SK-N-MC (cell line): Measurements from ENCODE around the gene LAMA5.

Experiments
- DNase-seq: peaks from one replicate; pipeline ENCODE4 v3.0.0-alpha.2; 2011; ENCODE audit warnings: low read depth, low spot score
- H3K27ac ChIP-seq: fragments of 200-600 bp; sonication (generic); 2 replicates; pipeline ENCODE4 v1.5.1; 2016; ENCODE audit warnings: mixed run types
- H3K36me3 ChIP-seq: fragments of 200-600 bp; sonication (generic); 2 replicates; pipeline ENCODE4 v1.6.1; 2017; ENCODE audit warnings: antibody characterized with exemption, low read length, mixed read lengths; ENCODE audit not compliant: insufficient read depth
- H3K4me3 ChIP-seq: fragments of 200-600 bp; sonication (generic); 2 replicates; pipeline ENCODE4 v1.5.1; 2016
- H3K9ac ChIP-seq: fragments of 200-600 bp; sonication (generic); 2 replicates; pipeline ENCODE4 v1.8.0; 2017; ENCODE audit warnings: mixed run types, mixed read lengths; ENCODE audit not compliant: insufficient read length
- H3K9me3 ChIP-seq: fragments of 200-600 bp; sonication (generic); 2 replicates; pipeline ENCODE4 v1.6.1; 2017; ENCODE audit warnings: low read depth, mild to moderate bottlenecking, antibody characterized with exemption, low read length, moderate library complexity, mixed read lengths
- EZH2 ChIP-seq: fragments of 200-600 bp; sonication (generic); IDR thresholded peaks from one replicate; pipeline ENCODE4 v1.6.1; 2017; ENCODE audit warnings: antibody characterized with exemption
- FOXP2 ChIP-seq: optimal IDR thresholded peaks from 2 replicates; pipeline ENCODE3; 2011; ENCODE audit warnings: mild to moderate bottlenecking, moderate library complexity; ENCODE audit not compliant: insufficient read depth; ENCODE audit errors: extremely low read length, control extremely low read depth
- POLR2AphosphoS5 ChIP-seq: IDR thresholded peaks from 2 replicates; pipeline ENCODE4 v1.6.1; 2012; ENCODE audit warnings: mild to moderate bottlenecking, low read depth, low read length, borderline replicate concordance

Gene LAMA5

DNA sequence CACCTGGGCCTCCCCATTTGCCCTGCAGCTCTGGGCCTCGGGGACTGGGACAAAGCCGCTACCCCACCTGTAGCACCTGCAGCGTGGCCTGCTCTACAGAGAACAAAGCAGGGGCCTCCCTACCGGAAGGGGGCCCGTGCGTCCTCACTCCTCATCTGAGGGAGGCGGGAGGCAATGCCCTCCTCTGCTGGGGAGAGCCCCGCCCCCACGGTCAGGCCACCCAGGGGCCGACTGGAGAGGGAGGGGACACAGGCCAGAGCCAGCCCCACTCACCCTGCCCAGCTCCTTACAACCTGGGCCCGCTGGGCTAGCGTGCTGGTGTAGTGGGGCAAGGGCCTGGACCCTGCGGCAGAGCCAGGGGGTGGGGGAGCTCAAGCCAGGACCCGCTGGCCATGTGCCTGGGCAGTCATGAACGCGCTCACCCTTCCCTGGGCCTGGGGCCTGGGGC lies 8.0 kb downstream of the LAMA5 start:
- Histone ChIP-seq H3K9me3 (no peaks in the 10 kb centered on the region), H3K9ac (no peak overlapping the region), H3K36me3 (no peaks in the 10 kb centered on the region), H3K4me3 (no peak overlapping the region), H3K27ac (no peak overlapping the region)
- TF ChIP-seq POLR2AphosphoS5 (no peak), FOXP2 (no peak), EZH2 (no peak)
- DNase-seq = no peak

DNA sequence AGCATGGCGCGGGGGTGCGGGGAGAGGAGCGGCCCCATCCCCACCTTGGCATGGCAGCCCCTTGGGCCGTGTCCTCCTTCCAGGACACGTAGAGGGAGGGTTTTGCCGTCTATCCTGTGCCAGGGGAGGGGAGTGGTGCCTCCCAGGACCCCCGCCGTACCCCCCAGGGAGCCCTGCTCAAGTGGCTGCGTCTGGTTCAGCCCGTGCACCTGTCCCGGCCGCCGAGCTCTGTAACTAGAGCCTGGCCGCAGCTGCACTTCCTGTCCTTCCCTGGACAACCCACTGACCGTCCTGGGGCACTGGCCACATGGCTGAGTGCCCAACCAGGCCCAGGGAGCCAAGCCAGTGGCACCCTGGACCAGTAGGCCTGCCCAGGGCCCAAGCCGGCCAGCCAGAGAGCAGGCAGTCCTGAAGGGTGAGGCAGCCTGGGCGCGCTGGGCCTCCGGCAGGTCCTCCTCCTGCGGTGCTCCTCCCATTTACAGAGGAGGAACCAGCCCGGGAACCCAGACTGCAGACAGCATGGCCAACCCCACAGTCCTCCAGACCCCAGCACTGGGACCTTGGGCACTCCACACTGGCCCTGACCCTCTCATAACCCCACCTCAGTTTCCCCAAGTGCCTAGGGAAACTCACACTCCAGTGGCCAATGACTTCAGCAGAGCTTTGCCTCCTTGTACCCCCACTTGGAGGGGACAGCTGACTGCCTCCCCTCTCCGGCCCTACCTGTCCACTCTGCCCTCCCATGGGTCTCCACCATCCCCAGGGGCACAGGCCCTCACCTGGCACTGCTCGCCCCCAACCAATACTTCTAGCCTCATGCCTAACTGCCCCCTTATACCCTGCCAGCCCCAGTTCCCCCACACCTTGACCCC lies 8.7 kb downstream of the LAMA5 start:
- Histone ChIP-seq H3K4me3 (no peak overlapping the region), H3K27ac (no peak overlapping the region), H3K36me3 (no peaks in the 10 kb centered on the region), H3K9ac (no peak overlapping the region), H3K9me3 (no peaks in the 10 kb centered on the region)
- DNase-seq = no peak
- TF ChIP-seq FOXP2 = no peak
- no peak for TF ChIP-seq EZH2
- no peak for TF ChIP-seq POLR2AphosphoS5

DNA sequence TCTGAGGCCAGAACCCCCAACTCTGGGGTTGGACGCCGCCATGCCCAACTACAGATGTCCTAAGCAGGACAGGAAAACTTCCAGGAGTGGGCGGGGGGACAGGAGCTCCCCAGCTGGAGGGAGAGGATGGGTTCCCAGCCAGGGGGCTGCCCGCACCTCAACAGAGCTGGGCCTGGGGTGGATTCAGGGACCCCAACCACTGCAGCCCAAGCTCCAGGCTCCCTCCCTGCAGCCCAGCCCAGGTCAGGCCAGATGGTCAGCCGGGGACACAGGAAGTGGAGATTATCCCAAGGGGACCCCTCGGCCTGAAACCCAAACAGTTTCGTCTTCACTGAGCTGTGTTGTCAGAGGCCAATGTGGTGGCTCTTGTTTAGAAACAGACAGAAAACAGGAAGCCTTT lies 9.4 kb downstream of the LAMA5 start:
- TF ChIP-seq FOXP2 (no peak), EZH2 (no peak), POLR2AphosphoS5 (no peak)
- no peaks in the 10 kb centered on the region for H3K36me3 ChIP-seq
- H3K27ac ChIP-seq = no peak overlapping the region
- no peaks in the 10 kb centered on the region for H3K9me3 ChIP-seq
- H3K4me3 ChIP-seq = no peak overlapping the region
- no peak for DNase-seq
- no peak overlapping the region for H3K9ac ChIP-seq

DNA sequence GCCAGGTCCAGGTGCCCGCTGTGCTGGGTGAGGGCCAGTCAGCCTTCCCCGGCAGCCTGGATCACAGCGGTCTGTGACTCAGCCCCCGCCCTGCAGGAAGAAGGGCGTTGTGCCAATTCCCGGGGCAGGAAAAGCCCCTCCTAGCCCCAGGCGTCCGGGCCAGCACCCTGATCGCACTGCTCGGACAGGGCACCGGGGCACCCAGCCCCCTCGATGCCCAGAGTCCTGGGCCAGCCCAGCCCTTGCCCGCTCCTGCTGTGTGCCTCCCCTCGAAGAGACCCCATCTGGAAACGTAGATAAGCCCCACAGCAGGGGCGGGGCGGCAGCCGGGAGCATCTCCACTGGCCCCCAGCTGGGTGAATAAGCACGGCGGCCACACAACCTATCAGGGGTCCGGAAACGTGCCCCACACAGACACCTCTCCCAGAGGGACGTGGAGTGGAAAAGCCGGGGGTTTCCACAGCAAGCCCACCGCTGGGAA lies 9.9 kb downstream of the LAMA5 start:
- Histone ChIP-seq H3K9me3 (no peaks in the 10 kb centered on the region), H3K27ac (no peak overlapping the region), H3K4me3 (no peak overlapping the region), H3K9ac (no peak overlapping the region), H3K36me3 (no peaks in the 10 kb centered on the region)
- TF ChIP-seq EZH2 (no peak), FOXP2 (no peak), POLR2AphosphoS5 (no peak)
- DNase-seq = no peak

DNA sequence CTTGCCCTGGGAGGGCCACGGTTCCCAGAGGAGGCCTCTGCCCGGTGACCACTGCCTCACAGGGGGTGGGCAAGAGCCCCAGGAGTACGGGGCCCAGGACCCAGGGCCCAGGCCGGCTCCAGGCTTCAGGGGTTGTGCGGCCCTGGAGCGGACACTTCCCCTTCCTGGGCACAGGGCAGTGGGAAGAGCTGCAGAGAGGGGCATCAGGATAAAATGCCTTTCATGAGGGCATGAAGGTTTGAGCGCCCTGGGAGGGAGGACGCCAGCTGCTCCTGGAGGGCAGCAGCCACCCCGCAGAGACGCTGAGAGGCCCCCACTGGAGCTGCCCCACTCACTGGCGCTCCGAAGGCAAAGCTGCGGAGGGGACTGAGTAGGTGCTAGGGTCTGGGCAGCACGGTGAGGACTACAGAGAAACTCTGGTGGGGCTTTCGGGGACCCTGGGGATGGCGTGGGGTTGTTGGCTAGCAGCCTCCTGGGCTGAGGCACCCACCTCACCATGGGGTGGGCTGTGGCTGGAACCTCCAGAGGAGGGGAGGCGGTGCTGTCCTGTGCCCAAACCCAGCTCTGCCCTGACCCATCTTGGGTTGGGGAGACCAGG lies 10.4 kb downstream of the LAMA5 start:
- no peak for DNase-seq
- H3K9me3 ChIP-seq = no peaks in the 10 kb centered on the region
- no peaks in the 10 kb centered on the region for H3K36me3 ChIP-seq
- H3K4me3 ChIP-seq = no peak overlapping the region
- TF ChIP-seq EZH2 = no peak
- TF ChIP-seq POLR2AphosphoS5 = no peak
- no peak for TF ChIP-seq FOXP2
- H3K27ac ChIP-seq = no peak overlapping the region
- no peak overlapping the region for H3K9ac ChIP-seq

DNA sequence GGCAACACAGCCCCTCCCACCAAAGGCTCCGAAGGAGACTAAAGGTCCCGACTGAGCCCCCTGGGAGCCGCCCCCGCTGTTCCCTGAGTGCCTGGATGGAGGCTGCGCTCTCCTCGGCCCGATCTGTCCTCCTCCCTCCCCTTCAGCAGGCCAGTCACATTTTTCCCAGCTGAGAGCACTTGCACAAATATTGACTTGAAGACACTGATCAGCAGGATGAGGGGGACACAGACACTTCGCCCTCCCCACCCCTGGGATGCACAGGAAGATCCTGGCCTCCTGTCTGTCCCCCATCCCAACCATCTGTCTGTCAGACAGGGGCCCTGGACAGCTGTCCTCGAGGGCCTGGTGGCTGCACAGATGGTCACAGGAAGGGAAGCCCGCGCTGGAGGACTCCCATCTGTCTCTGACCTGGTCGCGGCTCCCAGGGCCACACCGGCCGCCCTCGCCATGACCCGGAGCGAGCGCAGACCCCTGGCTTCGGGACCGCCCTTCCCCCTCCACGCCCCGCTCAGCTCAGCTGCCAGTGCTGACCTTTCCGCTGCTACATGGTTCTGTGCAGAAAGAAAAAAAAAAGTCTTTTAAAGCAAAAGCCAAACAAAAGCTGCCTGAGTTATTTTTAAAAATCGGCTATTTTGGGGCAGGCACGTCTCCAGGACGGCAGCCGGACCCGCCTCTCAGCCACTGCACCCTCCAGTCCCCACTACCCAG lies 11.1 kb downstream of the LAMA5 start:
- H3K4me3 ChIP-seq = no peak overlapping the region
- H3K9ac ChIP-seq = no peak overlapping the region
- H3K27ac ChIP-seq = no peak overlapping the region
- H3K9me3 ChIP-seq = no peaks in the 10 kb centered on the region
- H3K36me3 ChIP-seq = no peaks in the 10 kb centered on the region
- no peak for DNase-seq
- TF ChIP-seq FOXP2 = no peak
- no peak for TF ChIP-seq EZH2
- TF ChIP-seq POLR2AphosphoS5 = no peak

DNA sequence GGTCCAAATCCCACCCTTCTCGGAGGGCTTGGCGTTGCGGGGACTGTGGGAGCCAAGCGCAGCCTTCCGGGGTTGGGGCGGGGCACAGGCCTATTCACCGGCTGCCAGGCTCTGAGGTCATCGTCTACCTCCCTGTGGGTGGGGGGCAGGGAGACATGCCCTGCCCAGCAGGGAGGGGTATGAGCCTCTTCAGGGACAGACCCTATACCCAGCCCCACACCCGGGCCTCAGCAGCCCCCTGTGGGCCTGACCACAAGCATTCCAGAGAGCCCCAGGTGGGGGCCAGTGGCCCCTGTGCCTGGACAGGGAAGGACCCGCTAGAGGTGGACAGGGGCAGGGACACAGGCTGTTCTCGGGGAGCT lies 11.6 kb downstream of the LAMA5 start:
- no peak for TF ChIP-seq POLR2AphosphoS5
- TF ChIP-seq FOXP2 = no peak
- TF ChIP-seq EZH2 = no peak
- no peaks in the 10 kb centered on the region for H3K36me3 ChIP-seq
- no peak overlapping the region for H3K4me3 ChIP-seq
- no peak overlapping the region for H3K27ac ChIP-seq
- no peaks in the 10 kb centered on the region for H3K9me3 ChIP-seq
- no peak overlapping the region for H3K9ac ChIP-seq
- DNase-seq = no peak

DNA sequence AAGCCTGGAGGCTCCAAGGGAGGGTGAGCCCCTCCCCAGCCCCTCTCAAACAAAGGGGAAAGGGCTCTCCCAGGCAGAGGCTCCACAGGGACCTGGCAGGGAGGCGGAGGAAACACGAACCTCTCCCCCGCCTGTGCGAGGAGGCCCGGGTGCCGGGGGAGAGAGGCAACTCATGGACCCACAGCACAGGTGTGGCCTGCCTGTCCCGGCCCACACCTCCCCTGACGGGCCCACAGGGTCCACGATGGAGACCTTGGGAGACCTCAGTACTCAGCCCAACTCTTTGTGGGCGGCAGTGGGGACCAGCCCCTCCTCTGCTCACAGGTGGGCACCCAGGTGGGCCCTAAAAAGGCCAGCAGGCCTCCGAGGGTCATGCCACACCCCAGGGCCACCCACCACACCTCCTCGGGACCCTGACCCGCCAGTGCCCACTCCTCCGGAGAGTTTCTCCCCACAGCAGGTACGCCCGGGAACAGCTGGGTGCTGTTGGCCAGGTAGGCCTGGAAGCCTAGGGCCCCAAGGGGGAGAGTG lies 12.2 kb downstream of the LAMA5 start:
- TF ChIP-seq EZH2 = no peak
- TF ChIP-seq FOXP2 = no peak
- no peak for TF ChIP-seq POLR2AphosphoS5

More for the DNA sequence above, 12.2 kb downstream of the LAMA5 start:
- Histone ChIP-seq H3K4me3 (no peak overlapping the region), H3K9me3 (no peaks in the 10 kb centered on the region), H3K36me3 (no peaks in the 10 kb centered on the region), H3K27ac (no peak overlapping the region), H3K9ac (no peak overlapping the region)
- no peak for DNase-seq
